H9 (cell line): Measurements from ENCODE around the gene AP4E1. TPM values are rescaled to one million over a fixed set of nuclear protein-coding genes. Genes with fewer than 3 reads are reported as not detected.

ENCODE experiments used
- DNase-seq: peaks from one replicate; pipeline ENCODE4 v3.0.0-alpha.2; 2017
- H2AFZ ChIP-seq: one replicate; pipeline ENCODE4 v1.6.1; 2013; ENCODE audit warnings: mild to moderate bottlenecking, low read length, control low read depth, moderate library complexity
- H2AK5ac ChIP-seq: 2 replicates; pipeline ENCODE4 v1.6.1; 2013; ENCODE audit warnings: low read length, control low read depth, mixed read lengths; ENCODE audit not compliant: insufficient read length
- H2BK120ac ChIP-seq: one replicate; pipeline ENCODE4 v1.6.1; 2013; ENCODE audit warnings: low read depth, mild to moderate bottlenecking, low read length, control low read depth, inconsistent platforms; ENCODE audit not compliant: poor library complexity, severe bottlenecking
- H2BK12ac ChIP-seq: 2 replicates; pipeline ENCODE4 v1.6.1; 2013; ENCODE audit warnings: low read length, control low read depth, mixed read lengths, low read depth; ENCODE audit not compliant: insufficient read length
- H2BK15ac ChIP-seq: 2 replicates; pipeline ENCODE4 v1.6.1; 2013; ENCODE audit warnings: low read depth, low read length, control low read depth
- H2BK20ac ChIP-seq: one replicate; pipeline ENCODE4 v1.6.1; 2013; ENCODE audit warnings: low read depth, mild to moderate bottlenecking, low read length, control low read depth, inconsistent platforms; ENCODE audit not compliant: poor library complexity, severe bottlenecking
- H2BK5ac ChIP-seq: 2 replicates; pipeline ENCODE4 v1.6.1; 2013; ENCODE audit warnings: low read length, control low read depth, mixed read lengths; ENCODE audit not compliant: insufficient read length
- H3K14ac ChIP-seq: 2 replicates; pipeline ENCODE4 v1.6.1; 2013; ENCODE audit warnings: low read length, control low read depth; ENCODE audit not compliant: insufficient read depth
- H3K18ac ChIP-seq: 2 replicates; pipeline ENCODE4 v1.6.1; 2013; ENCODE audit warnings: low read depth, mild to moderate bottlenecking, mixed read lengths, low read length, control low read depth; ENCODE audit not compliant: insufficient read length
- H3K23ac ChIP-seq: 2 replicates; pipeline ENCODE4 v1.6.1; 2013; ENCODE audit warnings: low read length, control low read depth, mixed read lengths, low read depth; ENCODE audit not compliant: insufficient read length
- H3K23me2 ChIP-seq: 2 replicates; pipeline ENCODE4 v1.6.1; 2013; ENCODE audit warnings: low read depth, mild to moderate bottlenecking, mixed read lengths, low read length, control low read depth; ENCODE audit not compliant: insufficient read length, poor library complexity, severe bottlenecking
- H3K27ac ChIP-seq: 2 replicates; pipeline ENCODE4 v1.5.1; 2013; ENCODE audit warnings: low read length, control low read depth, mixed read lengths, low read depth; ENCODE audit not compliant: insufficient read length
- H3K27me3 ChIP-seq: 2 replicates; pipeline ENCODE4 v1.6.1; 2013; ENCODE audit warnings: low read length, control low read depth, inconsistent platforms; ENCODE audit not compliant: insufficient read depth
- H3K4ac ChIP-seq: 2 replicates; pipeline ENCODE4 v1.6.1; 2013; ENCODE audit warnings: low read depth, mild to moderate bottlenecking, control low read depth, inconsistent platforms, low read length, moderate library complexity
- H3K4me1 ChIP-seq: 2 replicates; pipeline ENCODE4 v1.6.1; 2013; ENCODE audit warnings: low read length, control low read depth, inconsistent platforms; ENCODE audit not compliant: insufficient read depth
- H3K4me2 ChIP-seq: 2 replicates; pipeline ENCODE4 v1.6.1; 2013; ENCODE audit warnings: low read length, control low read depth, mixed read lengths; ENCODE audit not compliant: insufficient read length, insufficient read depth
- H3K56ac ChIP-seq: 2 replicates; pipeline ENCODE4 v1.6.1; 2013; ENCODE audit warnings: low read depth, mild to moderate bottlenecking, mixed read lengths, low read length, control low read depth; ENCODE audit not compliant: insufficient read length
- H3K79me1 ChIP-seq: 2 replicates; pipeline ENCODE4 v1.6.1; 2013; ENCODE audit warnings: low read depth, mild to moderate bottlenecking, moderate library complexity, low read length, control low read depth, inconsistent platforms; ENCODE audit not compliant: insufficient read depth, poor library complexity, severe bottlenecking
- H3K79me2 ChIP-seq: 2 replicates; pipeline ENCODE4 v1.6.1; 2013; ENCODE audit warnings: low read length, control low read depth, inconsistent platforms; ENCODE audit not compliant: insufficient read depth
- H3K9ac ChIP-seq: 2 replicates; pipeline ENCODE4 v1.6.1; 2013; ENCODE audit warnings: low read length, control low read depth, mixed read lengths; ENCODE audit not compliant: insufficient read length; ENCODE audit errors: extremely low read depth
- H3K9me3 ChIP-seq: one replicate; pipeline ENCODE4 v1.6.1; 2013; ENCODE audit warnings: low read depth, low read length, inconsistent platforms; ENCODE audit not compliant: control insufficient read depth
- H3T11ph ChIP-seq: one replicate; pipeline ENCODE4 v1.6.1; 2013; ENCODE audit warnings: mild to moderate bottlenecking, low read length, control low read depth, inconsistent platforms
- H4K20me1 ChIP-seq: one replicate; pipeline ENCODE4 v1.6.1; 2013; ENCODE audit not compliant: control insufficient read depth, insufficient read length, insufficient read depth
- H4K5ac ChIP-seq: 2 replicates; pipeline ENCODE4 v1.6.1; 2013; ENCODE audit warnings: low read depth, mild to moderate bottlenecking, mixed read lengths, low read length, control low read depth; ENCODE audit not compliant: insufficient read length
- H4K8ac ChIP-seq: replicated peaks from 2 replicates; pipeline ENCODE4 v1.6.1; 2013; ENCODE audit warnings: low read length, control low read depth, mixed read lengths, low read depth; ENCODE audit not compliant: insufficient read length
- H4K91ac ChIP-seq: 2 replicates; pipeline ENCODE4 v1.6.1; 2013; ENCODE audit warnings: low read depth, mild to moderate bottlenecking, moderate library complexity, mixed read lengths, low read length, control low read depth; ENCODE audit not compliant: insufficient read length
- H3K27ac Mint-ChIP-seq, 3 experiments: 2 replicates in 2 of 3; 3 replicates in 1 of 3; pipeline ENCODE4 v1.8.0; 2020 to 2021; ENCODE audit warnings: mixed read lengths in 3 of 3, mild to moderate bottlenecking in 1 of 3, moderate library complexity in 1 of 3
- H3K27me3 Mint-ChIP-seq: 2 replicates; pipeline ENCODE4 v1.8.0; 2021; ENCODE audit warnings: low read depth, mild to moderate bottlenecking, moderate library complexity, mixed read lengths
- H3K36me3 Mint-ChIP-seq, 3 experiments: 2 replicates in 2 of 3; 3 replicates in 1 of 3; pipeline ENCODE4 v1.8.0; 2020 to 2021; ENCODE audit warnings: low read depth in 3 of 3, mixed read lengths in 3 of 3; ENCODE audit not compliant: insufficient read depth in 1 of 3
- H3K4me1 Mint-ChIP-seq, 2 experiments: 2 replicates each; pipeline ENCODE4 v1.8.0; 2020; ENCODE audit warnings: mixed read lengths in 2 of 2
- H3K4me3 Mint-ChIP-seq, 2 experiments: 2 replicates in 1 of 2; 3 replicates in 1 of 2; pipeline ENCODE4 v1.8.0; 2020 to 2021; ENCODE audit warnings: mild to moderate bottlenecking in 2 of 2, mixed read lengths in 2 of 2, moderate library complexity in 1 of 2
- H3K9me3 Mint-ChIP-seq, 2 experiments: 2 replicates in 1 of 2; 3 replicates in 1 of 2; pipeline ENCODE4 v1.8.0; 2020; ENCODE audit warnings: mild to moderate bottlenecking in 2 of 2, mixed read lengths in 2 of 2, moderate library complexity in 1 of 2
- WGBS: extraction: QIAGEN DNeasy Blood & Tissue Kit; methylation state at CpG from one replicate; pipeline ENCODE4 v1.1.7; 2013; ENCODE audit warnings: missing lambda C conversion rate, low lambda C conversion rate, mixed read lengths; ENCODE audit not compliant: insufficient read length; ENCODE audit errors: extremely low coverage; 5-methylcytosine and 5-hydroxymethylcytosine counted together
- long read RNA-seq: library from polyadenylated mRNA; unstranded; transcript quantifications from one replicate; pipeline ENCODE4 v2.0.0, GENCODE V29; 2020
- total RNA-seq: library from RNA; stranded (reverse); gene quantifications from 2 replicates; pipeline ENCODE4 v1.2.1, GENCODE V29; 2021
- TF ChIP-seq, protein P1 (sequence below): fragments of 200-600 bp; sonication (generic); conservative IDR thresholded peaks from 3 replicates; pipeline ENCODE4 v1.8.0; 2021; ENCODE audit warnings: antibody characterized with exemption, mild to moderate bottlenecking

AP4E1 gene
- total RNA-seq = 13.8 and 14.0 TPM in 2 replicates
- long read RNA-seq, full-length matches to known transcripts = 1 of 9 reads
- long read RNA-seq, partial matches to known transcripts = 7 of 9 reads
- long read RNA-seq, other reads (novel, unspliced or antisense) = 1 of 9 reads

DNA sequence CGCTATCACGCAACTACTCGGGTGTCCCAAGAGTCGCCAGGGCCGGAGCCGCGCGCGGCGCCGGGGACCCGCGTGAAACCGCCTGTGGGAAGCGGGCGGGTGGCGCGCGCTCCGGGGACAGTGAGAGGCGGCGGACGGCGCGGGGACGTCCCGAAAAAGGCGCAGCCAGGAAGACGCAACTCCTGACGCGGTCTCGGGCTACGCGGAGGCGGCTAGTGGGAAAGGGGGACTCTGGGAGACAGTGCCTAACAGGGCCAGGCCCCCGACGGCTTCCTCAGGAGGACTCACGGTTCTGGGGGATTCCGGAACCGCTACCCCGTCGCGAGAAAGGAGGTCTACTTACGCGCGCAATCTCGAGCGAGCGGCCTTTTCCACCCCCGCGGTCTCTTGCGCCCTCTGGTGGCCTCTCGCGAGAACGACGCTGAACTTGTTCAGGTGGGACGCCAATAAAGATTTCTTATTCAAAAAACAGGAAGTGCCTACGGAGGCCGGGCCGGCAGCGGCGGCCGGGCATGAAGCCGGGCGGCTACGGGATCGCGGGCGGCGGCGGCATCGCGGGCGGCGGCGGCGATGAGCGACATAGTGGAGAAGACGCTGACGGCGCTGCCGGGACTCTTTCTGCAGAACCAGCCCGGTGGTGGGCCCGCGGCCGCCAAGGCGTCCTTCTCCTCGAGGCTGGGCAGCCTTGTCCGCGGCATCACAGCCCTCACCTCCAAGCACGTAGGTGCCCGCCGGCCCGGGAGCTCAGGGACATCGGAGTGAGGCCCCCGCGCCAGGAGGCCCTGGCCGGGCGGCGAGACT is at the start of gene AP4E1:
AP4E1 (plus strand) TSS at position 475 of the 801 bp plus-strand sequence; CDS start at position 571, 96 bp downstream.
- no peak within 1 kb of the TSS for H2BK15ac ChIP-seq
- no peak within 1 kb of the TSS for H3T11ph ChIP-seq
- no peak within 1 kb of the TSS for H2BK120ac ChIP-seq
- Mint-ChIP-seq H3K27me3 (no peaks in the 10 kb centered on the region), H3K36me3 (peaks cover 2 to 15% (median 7%) of the 10 kb centered on the region in 3 experiments; a peak in 6 of 7 replicates), H3K27ac (peak within 1 kb of the TSS; percentile 5 to 97 (median 94); a peak in 5 of 7 replicates), H3K4me1 (peaks cover 15% of the 10 kb centered on the region in 2 experiments), H3K9me3 (no peaks in the 10 kb centered on the region), H3K4me3 (peak within 1 kb of the TSS; percentile 79 to 93)
- H3K27ac ChIP-seq = no peak within 1 kb of the TSS
- no peaks in the 10 kb centered on the region for H3K79me1 ChIP-seq
- DNase-seq = peak; percentile 87
- H3K23me2 ChIP-seq = peaks cover 7% of the 10 kb centered on the region
- peak within 1 kb of the TSS; percentile 87 for H3K4me2 ChIP-seq
- H3K14ac ChIP-seq = peak within 1 kb of the TSS; percentile 96
- H4K8ac ChIP-seq = no peak within 1 kb of the TSS
- no peaks in the 10 kb centered on the region for H3K79me2 ChIP-seq
- no peak within 1 kb of the TSS for H2BK12ac ChIP-seq
- no peaks in the 10 kb centered on the region for H3K4me1 ChIP-seq
- H3K9ac ChIP-seq = peak within 1 kb of the TSS; percentile 80
- no peaks in the 10 kb centered on the region for H4K20me1 ChIP-seq
- H2BK5ac ChIP-seq = no peak within 1 kb of the TSS
- H4K91ac ChIP-seq = no peak within 1 kb of the TSS
- H2AFZ ChIP-seq = peak within 1 kb of the TSS; percentile 22
- H4K5ac ChIP-seq = no peak within 1 kb of the TSS
- H3K27me3 ChIP-seq = no peaks in the 10 kb centered on the region
- H2AK5ac ChIP-seq = no peak within 1 kb of the TSS
- H2BK20ac ChIP-seq = no peak within 1 kb of the TSS
- TF ChIP-seq, protein P1, sequence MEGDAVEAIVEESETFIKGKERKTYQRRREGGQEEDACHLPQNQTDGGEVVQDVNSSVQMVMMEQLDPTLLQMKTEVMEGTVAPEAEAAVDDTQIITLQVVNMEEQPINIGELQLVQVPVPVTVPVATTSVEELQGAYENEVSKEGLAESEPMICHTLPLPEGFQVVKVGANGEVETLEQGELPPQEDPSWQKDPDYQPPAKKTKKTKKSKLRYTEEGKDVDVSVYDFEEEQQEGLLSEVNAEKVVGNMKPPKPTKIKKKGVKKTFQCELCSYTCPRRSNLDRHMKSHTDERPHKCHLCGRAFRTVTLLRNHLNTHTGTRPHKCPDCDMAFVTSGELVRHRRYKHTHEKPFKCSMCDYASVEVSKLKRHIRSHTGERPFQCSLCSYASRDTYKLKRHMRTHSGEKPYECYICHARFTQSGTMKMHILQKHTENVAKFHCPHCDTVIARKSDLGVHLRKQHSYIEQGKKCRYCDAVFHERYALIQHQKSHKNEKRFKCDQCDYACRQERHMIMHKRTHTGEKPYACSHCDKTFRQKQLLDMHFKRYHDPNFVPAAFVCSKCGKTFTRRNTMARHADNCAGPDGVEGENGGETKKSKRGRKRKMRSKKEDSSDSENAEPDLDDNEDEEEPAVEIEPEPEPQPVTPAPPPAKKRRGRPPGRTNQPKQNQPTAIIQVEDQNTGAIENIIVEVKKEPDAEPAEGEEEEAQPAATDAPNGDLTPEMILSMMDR = peak; percentile 98
- H3K56ac ChIP-seq = no peak within 1 kb of the TSS
- H3K4ac ChIP-seq = no peak within 1 kb of the TSS
- H3K9me3 ChIP-seq = no peaks in the 10 kb centered on the region
- H3K18ac ChIP-seq = peak within 1 kb of the TSS; percentile 96
- H3K23ac ChIP-seq = no peak within 1 kb of the TSS
- no CpG with 5 or more reads among the region's 100 CpGs for WGBS
